Upper lobe of left lung (tissue), 6 donors: ENCODE measurements around the gene CRYGS. TPM values are rescaled to one million over a fixed set of nuclear protein-coding genes. Genes with fewer than 3 reads are reported as not detected.

Source experiments
- ATAC-seq, 2 donors: fragments of 200-7000 bp; cut with Tn5 transposase; one replicate each; pipeline ENCODE4 v1.9.1; 2022; ENCODE audit warnings: mild to moderate bottlenecking in 2 of 2, moderate library complexity in 2 of 2; ENCODE audit not compliant: low FRiP score in 2 of 2
- DNase-seq, 2 donors: peaks; one replicate each; pipeline ENCODE4 v3.0.0-alpha.2; 2019 to 2020
- H3K27ac ChIP-seq, 4 donors: fragments of 200-600 bp; sonication (generic); one replicate each; pipeline ENCODE4 v1.5.1; 2016 to 2019
- H3K27me3 ChIP-seq, 4 donors: fragments of 200-600 bp; sonication (generic); one replicate each; pipeline ENCODE4 v1.5.1; 2017 to 2019
- H3K36me3 ChIP-seq, 4 donors: fragments of 200-600 bp; sonication (generic); one replicate each; pipeline ENCODE4 v1.5.1; 2016 to 2019
- H3K4me1 ChIP-seq, 4 donors: fragments of 200-600 bp; sonication (generic); one replicate each; pipeline ENCODE4 v1.5.1; 2018 to 2019
- H3K4me3 ChIP-seq, 4 donors: fragments of 200-600 bp; sonication (generic); one replicate each; pipeline ENCODE4 v1.5.1; 2017 to 2019; ENCODE audit warnings: mild to moderate bottlenecking in 2 of 4, moderate library complexity in 1 of 4
- H3K9me3 ChIP-seq, 4 donors: fragments of 200-600 bp; sonication (generic); one replicate each; pipeline ENCODE4 v1.5.1; 2018 to 2019
- CTCF ChIP-seq, 6 experiments: fragments of 450-650 bp in 4 of 6; fragments of 200-600 bp in 2 of 6; sonication (generic) in 2 of 6; IDR thresholded peaks; one replicate each; pipeline ENCODE4 v1.5.1; 2016 to 2019; ENCODE audit warnings: antibody characterized with exemption in 6 of 6
- EP300 ChIP-seq, 4 donors: sonication (generic); formaldehyde crosslinking; IDR thresholded peaks; one replicate each; pipeline ENCODE4 v1.5.1; 2017; ENCODE audit warnings: antibody characterized with exemption in 4 of 4, control low read depth in 2 of 4
- POLR2A ChIP-seq, 4 donors: fragments of 450-650 bp; IDR thresholded peaks; one replicate each; pipeline ENCODE4 v1.5.1; 2016 to 2017; ENCODE audit warnings: antibody characterized with exemption in 4 of 4, mild to moderate bottlenecking in 2 of 4
- POLR2AphosphoS5 ChIP-seq, 2 donors: sonication (generic); formaldehyde crosslinking; IDR thresholded peaks; one replicate each; pipeline ENCODE4 v1.5.1; 2017; ENCODE audit warnings: antibody characterized with exemption in 2 of 2
- WGBS, 2 donors: methylation state at CpG; one replicate each; pipeline ENCODE4 v1.1.5; 2017 to 2018; 5-methylcytosine and 5-hydroxymethylcytosine counted together
- total RNA-seq, 6 donors: library from RNA; depleted of rRNA in 4 of 6; stranded (reverse); fragments of >200 nt in 4 of 6; gene quantifications; one replicate each; pipeline versions ENCODE4 v1.1.0 to v1.2.1, GENCODE V29; 2016 to 2021
- donor health status: DM: no; HTN: no; CAD: no; lungs with moderate emphysema.
- donor health status: DM: no; HTN: yes; CAD: no; lungs with severe emphysema.

CRYGS gene
- total RNA-seq, 6 donors from 2014 or later, result 2.7 to 9.4 (median 3.2) TPM

DNA sequence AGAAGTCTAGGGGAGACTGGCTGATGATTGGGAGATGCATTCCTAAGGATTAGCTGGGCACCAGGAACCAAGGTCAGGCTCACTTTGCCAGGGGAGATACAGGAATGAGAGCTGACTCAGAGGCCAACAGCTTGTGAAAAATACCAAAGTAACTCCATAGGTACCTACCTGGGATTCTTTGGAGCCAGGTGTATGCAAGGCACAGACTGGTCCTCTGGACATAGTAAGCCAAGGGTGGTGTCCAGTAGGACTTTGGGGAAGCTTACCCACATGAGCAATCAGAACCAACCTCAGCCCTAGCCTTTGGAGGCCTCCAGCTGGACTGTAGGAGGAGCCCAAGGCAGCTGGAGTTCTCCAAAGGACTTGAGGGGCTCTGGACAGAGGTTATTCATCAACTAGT lies 47.5 kb downstream of the CRYGS start:
- H3K4me3 ChIP-seq, result no peak overlapping the region
- H3K9me3 ChIP-seq, result no peaks in the 10 kb centered on the region
- TF ChIP-seq EP300 (IDR thresholded peaks at IDR 0.05) (no peak), CTCF (IDR thresholded peaks at IDR 0.05) (no peak), POLR2AphosphoS5 (IDR thresholded peaks at IDR 0.05) (no peak), POLR2A (IDR thresholded peaks at IDR 0.05) (no peak)
- H3K4me1 ChIP-seq, result peaks cover 0 to 4% (median 2%) of the 10 kb centered on the region in 4 donors
- H3K27me3 ChIP-seq, result no peaks in the 10 kb centered on the region
- H3K27ac ChIP-seq, result no peak overlapping the region
- H3K36me3 ChIP-seq, result no peaks in the 10 kb centered on the region
- no peak for ATAC-seq
- DNase-seq, result no peak

DNA sequence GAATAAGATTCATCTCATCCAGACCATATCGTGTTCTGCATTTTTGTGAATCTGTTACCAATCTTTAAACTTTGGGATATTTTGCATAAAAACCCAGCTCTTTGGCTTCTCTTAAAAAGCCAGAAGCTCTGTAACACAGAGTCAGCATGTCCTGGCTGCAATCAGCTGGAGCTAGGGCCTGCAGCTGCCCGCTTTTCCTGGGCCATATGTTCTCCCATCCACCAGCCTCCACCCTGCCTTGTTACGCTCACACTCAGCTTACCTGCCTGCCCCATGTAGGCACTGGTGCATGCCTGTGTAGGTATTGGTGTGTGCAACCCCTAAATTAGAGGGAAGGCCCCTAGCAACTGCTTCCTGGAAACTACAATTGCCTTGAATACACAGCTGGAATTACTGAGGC lies 48.2 kb downstream of the CRYGS start:
- WGBS, 2 donors, result 86 to 93% methylated on average over 3 of the region's 3 CpGs
- no peaks in the 10 kb centered on the region for H3K27me3 ChIP-seq
- TF ChIP-seq POLR2A (IDR thresholded peaks at IDR 0.05), result no peak
- no peak for TF ChIP-seq POLR2AphosphoS5 (IDR thresholded peaks at IDR 0.05)
- TF ChIP-seq EP300 (IDR thresholded peaks at IDR 0.05), result no peak
- ATAC-seq, result no peak
- H3K36me3 ChIP-seq, result no peaks in the 10 kb centered on the region
- H3K27ac ChIP-seq, result no peak overlapping the region
- no peaks in the 10 kb centered on the region for H3K9me3 ChIP-seq
- H3K4me1 ChIP-seq, result peaks cover 0 to 4% (median 2%) of the 10 kb centered on the region in 4 donors
- H3K4me3 ChIP-seq, result no peak overlapping the region
- no peak for DNase-seq

- ATAC-seq, result no peak
- no peak overlapping the region for H3K27ac ChIP-seq
- 54 to 60% methylated on average over 21 of the region's 21 CpGs for WGBS, 2 donors
Measured at GRCh38 chr3:186493525-186494255, 50.5 kb downstream of the CRYGS start.

GRCh38 chr3:186492385-186492984 lies 51.7 kb downstream of the CRYGS start:
- Histone ChIP-seq H3K4me3 (no peak overlapping the region), H3K4me1 (peaks cover 0 to 4% (median 2%) of the 10 kb centered on the region in 4 donors), H3K27ac (peak overlapping the region in 1 of 4 donors; percentile 18), H3K27me3 (no peaks in the 10 kb centered on the region), H3K9me3 (no peaks in the 10 kb centered on the region), H3K36me3 (no peaks in the 10 kb centered on the region)
- TF ChIP-seq CTCF (IDR thresholded peaks at IDR 0.05), result no peak
- no peak for TF ChIP-seq POLR2AphosphoS5 (IDR thresholded peaks at IDR 0.05)
- TF ChIP-seq POLR2A (IDR thresholded peaks at IDR 0.05), result no peak
- TF ChIP-seq EP300 (IDR thresholded peaks at IDR 0.05), result no peak
- no peak for DNase-seq
- ATAC-seq, result no peak
- WGBS, 2 donors, result 79 to 81% methylated on average over 4 of the region's 4 CpGs

More at GRCh38 chr3:186493525-186494255, 50.5 kb downstream of the CRYGS start:
- DNase-seq, result no peak
- no peaks in the 10 kb centered on the region for H3K9me3 ChIP-seq
- peaks cover 0 to 4% (median 2%) of the 10 kb centered on the region in 4 donors for H3K4me1 ChIP-seq
- no peak for TF ChIP-seq POLR2AphosphoS5 (IDR thresholded peaks at IDR 0.05)
- TF ChIP-seq CTCF (IDR thresholded peaks at IDR 0.05), result no peak
- TF ChIP-seq EP300 (IDR thresholded peaks at IDR 0.05), result no peak
- TF ChIP-seq POLR2A (IDR thresholded peaks at IDR 0.05), result no peak
- no peak overlapping the region for H3K4me3 ChIP-seq
- no peaks in the 10 kb centered on the region for H3K27me3 ChIP-seq
- no peaks in the 10 kb centered on the region for H3K36me3 ChIP-seq

GRCh38 chr3:186489507-186489906 lies 54.7 kb downstream of the CRYGS start:
- ATAC-seq (no peak), DNase-seq (no peak)
- H3K36me3 ChIP-seq, result no peaks in the 10 kb centered on the region
- no peaks in the 10 kb centered on the region for H3K4me1 ChIP-seq
- TF ChIP-seq EP300 (IDR thresholded peaks at IDR 0.05) (no peak), POLR2A (IDR thresholded peaks at IDR 0.05) (no peak), CTCF (IDR thresholded peaks at IDR 0.05) (no peak), POLR2AphosphoS5 (IDR thresholded peaks at IDR 0.05) (no peak)
- no peaks in the 10 kb centered on the region for H3K9me3 ChIP-seq
- H3K4me3 ChIP-seq, result no peak overlapping the region
- no peak overlapping the region for H3K27ac ChIP-seq
- 84 to 94% methylated on average over 4 of the region's 4 CpGs for WGBS, 2 donors
- no peaks in the 10 kb centered on the region for H3K27me3 ChIP-seq

Other genes starting within 250 kb of the CRYGS start
- 10 to 100 TPM in 1 of 6 donors, 1 to 10 TPM in 5; 4.4 to 32.5 (median 6.5) TPM for gene DGKG, start 182.1 kb downstream of the CRYGS start, total RNA-seq
- gene TBCCD1, start 23.0 kb upstream of the CRYGS start, total RNA-seq, result 10 to 100 TPM in 5 of 6 donors, 1 to 10 TPM in 1; 8.3 to 20.4 (median 11.0) TPM
- gene DNAJB11, start 26.3 kb upstream of the CRYGS start, total RNA-seq, result 10 to 100 TPM; 10.5 to 52.7 (median 38.9) TPM
- gene AHSG, start 68.7 kb upstream of the CRYGS start, total RNA-seq, result 1 to 10 TPM in 2 of 6 donors, not detected in 4; 1.1 to 1.5 TPM
- gene FETUB, start 96.0 kb upstream of the CRYGS start, total RNA-seq, result not detected
- under 1 TPM in 2 of 6 donors, not detected in 4; 0.13 to 0.23 TPM for gene HRG, start 121.6 kb upstream of the CRYGS start, total RNA-seq
- gene KNG1, start 173.0 kb upstream of the CRYGS start, total RNA-seq, result under 1 TPM in 2 of 6 donors, not detected in 4; 0.46 to 0.51 TPM
- gene EIF4A2, start 239.2 kb upstream of the CRYGS start, total RNA-seq, result 100 to 1,000 TPM; 215 to 409 (median 290) TPM